ENCODE measurements around the gene SYCE3.

Gene SYCE3

DNA sequence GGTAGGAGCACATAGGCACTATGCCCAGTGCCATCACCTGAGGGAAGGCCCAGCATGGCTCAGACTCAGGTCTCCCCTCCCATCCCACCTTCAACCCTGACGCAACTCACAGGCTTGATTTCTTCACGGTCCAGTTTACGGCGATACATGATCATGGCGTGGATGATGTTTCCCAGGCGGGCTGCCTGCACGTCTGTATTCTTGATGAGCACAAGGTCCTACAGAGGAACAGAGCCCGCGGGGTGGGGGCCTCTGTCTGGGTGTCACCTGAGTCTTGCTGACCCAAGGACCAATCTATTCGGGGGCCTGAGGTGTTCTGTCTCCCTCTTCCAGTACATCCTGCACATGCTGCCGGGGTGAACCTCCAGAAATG lies 11.7 kb upstream of the SYCE3 start:
- no peak for DNase-seq

- DNase-seq: no peak
Observed at GRCh38 chr22:50573491-50574382, 11.0 kb upstream of the SYCE3 start.

- DNase-seq: no peak
Observed at GRCh38 chr22:50572965-50573364, 10.2 kb upstream of the SYCE3 start.

- DNase-seq: no peak
Observed at GRCh38 chr22:50571264-50572175, 8.8 kb upstream of the SYCE3 start.

GRCh38 chr22:50570861-50571260 lies 8.1 kb upstream of the SYCE3 start:
- DNase-seq: no peak

DNA sequence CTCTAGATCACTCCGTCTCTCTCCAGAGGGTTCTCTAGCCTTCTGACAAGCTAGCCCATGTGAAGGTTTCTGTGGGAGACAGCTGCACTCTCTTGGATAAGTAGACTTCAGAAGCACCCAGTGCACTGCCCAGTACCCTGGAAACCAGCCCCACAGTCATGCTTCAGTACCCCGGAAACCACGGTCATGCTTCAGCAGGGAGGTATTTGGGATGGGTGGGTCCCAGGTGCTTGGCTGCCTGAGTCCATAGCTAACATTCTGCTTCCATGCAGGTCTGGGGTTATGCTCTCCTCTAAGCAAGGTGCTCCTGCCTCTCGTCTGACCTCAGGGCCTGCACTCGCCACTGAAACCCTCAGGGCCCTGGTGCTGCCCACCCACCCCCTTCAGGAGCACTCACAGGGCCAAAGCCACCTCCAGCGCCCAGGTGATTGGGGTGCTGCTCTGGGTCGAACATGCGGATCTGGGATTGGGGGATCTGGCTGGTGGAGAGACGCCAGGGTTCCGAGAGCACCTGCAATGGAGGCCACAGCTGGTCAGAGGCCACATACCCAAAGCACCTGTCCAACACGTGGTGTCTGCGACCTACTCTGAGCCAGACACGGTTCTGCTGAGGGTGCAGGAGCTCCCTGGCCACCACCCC lies 7.3 kb upstream of the SYCE3 start:
- DNase-seq: no peak

GRCh38 chr22:50569041-50569459 lies 6.3 kb upstream of the SYCE3 start:
- no peak for DNase-seq

DNA sequence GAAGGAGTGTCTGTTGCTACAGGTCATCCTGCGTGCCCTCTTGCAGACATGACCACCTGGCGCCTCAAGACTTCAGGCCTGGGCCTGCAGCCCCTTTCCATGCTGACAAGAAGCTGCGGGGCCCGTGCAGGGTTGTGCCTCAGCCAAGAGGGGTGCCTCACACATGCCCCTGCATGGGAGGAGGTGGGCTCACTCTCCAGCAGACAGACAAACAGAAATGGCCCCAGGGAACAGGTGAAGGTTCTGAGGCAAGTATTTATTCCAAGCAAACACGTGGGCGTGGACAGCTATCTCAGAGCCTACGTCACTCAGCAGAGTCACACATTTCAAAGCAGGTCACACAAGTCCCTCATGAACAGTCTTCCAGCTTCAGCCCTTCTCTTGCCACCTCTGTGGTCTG lies 5.9 kb upstream of the SYCE3 start:
- DNase-seq: no peak

DNA sequence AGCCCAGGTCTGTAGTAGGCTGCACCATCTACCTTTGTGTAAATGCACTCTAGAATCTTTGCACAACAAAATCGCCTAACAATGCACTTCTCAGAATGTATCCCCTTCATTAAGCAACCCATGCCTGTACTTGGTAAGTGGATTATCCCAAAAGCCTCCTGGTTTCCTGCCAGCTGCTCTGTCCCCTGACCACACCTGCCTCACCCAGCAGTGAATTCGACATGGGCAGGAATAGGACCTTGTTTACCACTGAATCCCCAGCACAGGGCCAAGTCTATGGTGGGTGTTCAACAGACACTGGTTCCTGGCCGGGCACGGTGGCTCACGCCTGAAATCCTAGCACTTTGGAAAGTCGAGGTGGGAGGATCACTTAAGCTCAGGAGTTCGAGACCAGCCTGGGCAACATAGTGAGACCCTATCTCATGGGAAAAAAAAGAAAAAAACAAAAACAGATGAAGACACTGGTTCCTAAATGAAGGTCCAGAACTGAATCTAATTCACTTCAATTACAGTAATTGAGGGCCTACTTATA lies 5.1 kb upstream of the SYCE3 start:
- no peak for DNase-seq

DNA sequence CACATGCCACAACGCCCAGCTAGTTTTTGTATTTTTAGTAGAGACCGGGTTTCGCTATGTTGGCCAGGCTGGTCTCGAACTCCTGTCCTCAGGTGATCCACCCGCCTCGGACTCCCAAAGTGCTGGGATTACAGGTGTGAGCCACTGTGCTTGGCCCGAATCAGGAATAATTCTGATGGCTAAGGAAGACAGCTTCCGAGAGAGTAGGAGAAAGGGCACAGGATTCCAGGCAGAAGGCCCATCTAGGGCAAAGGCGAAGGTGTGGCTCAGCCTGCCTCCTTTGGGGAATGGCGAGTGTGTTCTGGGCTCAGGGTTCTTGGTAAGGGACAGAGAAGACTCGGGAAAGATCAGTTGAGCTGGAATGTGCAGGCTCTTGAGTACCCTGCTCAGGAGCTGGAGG lies 1.6 kb upstream of the SYCE3 start:
- no peak for DNase-seq

- no peak for DNase-seq
Observed at GRCh38 chr22:50563413-50564160, 868 bp upstream of the SYCE3 start.

DNA sequence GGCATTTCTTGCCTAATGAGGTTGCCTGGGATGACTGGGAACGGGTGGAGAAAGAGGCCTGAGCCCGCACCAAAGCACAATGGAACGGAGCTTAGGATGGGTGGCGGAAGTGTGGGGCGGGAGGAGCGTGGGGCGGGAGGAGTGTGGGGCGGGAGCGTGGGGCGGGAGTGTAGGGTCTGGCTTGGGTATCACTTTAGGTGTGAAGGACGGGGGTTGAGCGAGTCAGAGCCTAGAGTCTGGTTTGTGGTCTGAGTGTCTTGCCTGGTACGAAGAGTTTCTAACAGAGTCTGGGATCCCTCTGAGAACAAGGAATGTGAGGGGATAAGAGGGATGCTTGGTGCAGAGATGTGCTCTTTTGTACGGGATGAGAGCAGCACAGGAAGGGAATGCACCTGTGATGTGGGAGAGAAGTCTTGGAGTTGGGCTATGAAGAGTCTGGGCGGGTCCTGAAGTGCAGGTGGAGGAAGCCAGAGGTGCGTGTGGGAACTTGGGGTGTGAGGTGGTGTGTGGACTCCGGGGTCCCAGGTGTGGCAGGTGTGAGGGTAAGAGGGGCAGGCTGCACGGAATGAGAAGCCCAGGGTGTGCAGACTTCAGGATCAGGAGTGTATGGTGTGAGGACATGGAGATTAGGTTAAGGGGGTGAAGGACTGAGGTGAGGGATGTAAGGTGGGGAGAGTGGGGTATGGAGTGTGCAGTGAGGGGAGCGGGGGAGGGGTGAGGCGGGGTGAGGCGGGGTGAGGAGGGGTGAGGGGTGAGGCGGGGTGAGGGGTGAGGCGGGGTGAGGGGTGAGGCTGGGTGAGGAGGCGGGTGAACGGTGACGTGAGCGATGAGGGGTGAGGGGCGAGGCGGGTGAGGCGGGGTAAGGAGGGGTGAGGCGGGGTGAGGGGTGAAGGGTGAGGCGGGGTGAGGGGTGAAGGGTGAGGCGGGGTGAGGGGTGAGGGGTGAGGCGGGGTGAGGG lies 1.0 kb downstream of the SYCE3 start:
- no peak for DNase-seq

DNA sequence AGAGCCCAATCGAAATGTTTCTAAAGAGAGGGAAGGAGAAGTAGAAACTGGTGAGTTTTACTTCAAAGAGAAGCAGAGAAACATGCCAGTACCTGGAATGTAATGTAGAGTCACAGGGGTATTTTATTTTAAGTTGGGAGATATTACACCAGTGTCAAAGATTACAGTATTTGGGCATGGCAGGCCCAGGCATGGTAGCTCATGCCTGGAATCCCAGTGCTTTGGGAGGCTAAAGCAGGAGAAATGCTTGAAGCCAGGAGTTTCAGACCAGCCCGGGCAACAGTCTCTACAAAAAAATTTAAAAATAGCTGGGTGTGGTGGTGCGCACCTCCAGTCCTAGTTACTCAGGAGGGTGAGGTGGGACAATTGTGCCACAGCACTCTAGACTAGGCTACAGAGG lies 2.7 kb downstream of the SYCE3 start:
- DNase-seq: no peak

- no peak for DNase-seq
Observed at GRCh38 chr22:50556703-50557102, 6.0 kb downstream of the SYCE3 start.

DNA sequence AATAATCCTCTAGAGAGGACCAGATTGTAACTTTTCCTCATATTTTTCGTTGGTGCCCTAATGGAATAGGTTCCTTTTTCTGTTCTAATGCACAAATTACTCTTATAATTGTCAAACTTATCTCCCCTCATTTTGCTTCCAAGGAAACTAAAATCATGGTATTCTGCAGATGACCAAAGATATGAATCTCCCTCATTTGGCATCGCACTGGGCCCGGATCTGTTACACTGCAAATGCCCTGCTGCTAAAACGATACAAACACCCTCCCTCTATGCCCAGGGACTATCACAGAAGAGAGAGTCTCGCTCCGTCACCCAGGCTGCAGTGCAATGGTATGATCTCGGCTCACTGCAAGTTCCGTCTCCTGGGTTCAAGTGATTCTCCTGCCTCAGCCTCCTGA lies 9.4 kb downstream of the SYCE3 start:
- DNase-seq: no peak

GRCh38 chr22:50551160-50551752 lies 11.5 kb downstream of the SYCE3 start:
- DNase-seq: no peak

DNA sequence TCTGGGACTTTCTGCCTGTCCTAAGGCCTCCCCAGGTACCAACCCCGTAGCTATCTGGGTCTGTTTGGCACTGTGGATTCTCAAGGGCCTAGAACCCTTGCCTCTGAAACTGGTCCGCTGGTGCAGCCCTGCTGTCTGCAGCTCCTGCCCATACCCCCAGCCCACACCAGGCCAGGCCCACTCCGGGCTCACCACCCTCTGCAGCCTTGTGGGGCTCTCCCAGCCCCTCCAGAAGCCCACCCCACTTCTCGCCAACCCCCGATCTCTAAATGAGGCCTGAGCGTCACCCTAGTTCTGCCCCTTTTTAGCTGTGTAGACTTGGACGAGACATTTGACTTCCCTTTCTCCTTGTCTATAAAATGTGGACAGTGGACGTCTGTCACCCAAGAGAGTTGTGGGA lies 12.3 kb downstream of the SYCE3 start:
- DNase-seq: no peak

DNA sequence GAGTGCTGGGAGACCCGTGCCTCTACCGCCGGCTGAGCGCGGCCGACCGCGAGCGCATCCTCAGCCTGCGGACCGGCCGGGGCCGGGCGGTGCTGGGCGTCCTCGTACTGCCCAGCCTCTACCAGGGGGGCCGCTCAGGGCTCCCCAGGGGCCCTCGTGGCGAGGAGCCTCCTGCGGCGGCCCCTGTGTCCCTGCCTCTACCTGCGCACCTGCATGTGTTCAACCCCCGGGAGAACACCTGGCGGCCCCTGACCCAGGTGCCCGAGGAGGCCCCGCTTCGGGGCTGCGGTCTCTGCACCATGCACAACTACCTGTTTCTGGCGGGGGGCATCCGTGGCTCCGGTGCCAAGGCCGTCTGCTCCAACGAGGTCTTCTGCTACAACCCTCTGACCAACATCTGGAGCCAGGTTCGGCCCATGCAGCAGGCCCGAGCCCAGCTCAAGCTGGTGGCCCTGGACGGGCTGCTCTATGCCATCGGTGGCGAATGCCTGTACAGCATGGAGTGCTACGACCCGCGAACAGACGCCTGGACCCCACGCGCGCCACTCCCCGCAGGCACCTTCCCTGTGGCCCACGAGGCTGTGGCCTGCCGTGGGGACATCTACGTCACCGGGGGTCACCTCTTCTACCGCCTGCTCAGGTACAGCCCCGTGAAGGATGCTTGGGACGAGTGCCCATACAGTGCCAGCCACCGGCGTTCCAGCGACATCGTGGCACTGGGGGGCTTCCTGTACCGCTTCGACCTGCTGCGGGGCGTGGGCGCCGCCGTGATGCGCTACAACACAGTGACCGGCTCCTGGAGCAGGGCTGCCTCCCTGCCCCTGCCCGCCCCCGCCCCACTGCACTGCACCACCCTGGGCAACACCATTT lies 13.6 kb downstream of the SYCE3 start:
- DNase-seq: no peak

DNA sequence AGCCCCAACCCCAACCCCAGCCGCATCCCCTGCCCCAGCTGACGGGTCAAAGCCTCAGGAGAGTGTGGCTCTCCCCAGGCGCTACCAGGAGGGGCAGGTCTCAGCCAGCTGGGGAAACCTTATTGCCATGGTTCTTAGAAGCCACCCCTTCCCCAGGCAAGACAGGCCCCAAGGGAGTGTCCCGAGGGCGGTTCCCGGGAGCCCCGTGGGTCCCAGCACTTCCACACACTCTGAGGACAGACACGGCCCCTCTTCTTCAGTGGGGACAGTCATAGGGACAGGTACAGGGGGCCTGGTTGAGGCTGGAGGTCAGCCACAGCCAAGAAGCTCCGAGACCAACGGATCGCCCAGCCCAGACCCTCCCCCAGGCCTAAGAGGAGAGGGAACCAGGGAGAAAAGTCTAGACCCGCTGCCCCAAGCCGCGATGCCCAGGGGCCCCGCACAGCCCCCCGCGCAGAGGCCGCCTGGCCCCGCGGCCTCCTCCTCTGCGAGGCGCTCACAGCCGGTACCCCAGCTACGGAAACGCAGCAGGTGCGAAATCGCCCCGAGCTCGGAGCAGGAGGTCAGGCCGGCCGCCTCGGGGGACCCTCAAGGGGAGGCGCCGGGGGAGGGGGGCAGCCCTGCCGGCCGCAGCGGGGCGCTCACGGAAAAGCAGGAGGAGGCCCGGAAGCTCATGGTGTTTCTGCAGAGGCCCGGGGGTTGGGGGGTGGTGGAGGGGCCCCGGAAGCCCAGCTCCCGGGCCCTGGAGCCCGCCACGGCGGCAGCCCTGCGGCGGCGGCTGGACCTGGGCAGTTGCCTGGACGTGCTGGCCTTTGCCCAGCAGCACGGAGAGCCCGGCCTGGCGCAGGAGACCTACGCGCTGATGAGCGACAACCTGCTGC lies 14.4 kb downstream of the SYCE3 start:
- peak; percentile 71 for DNase-seq
